Panc1 (cell line): ENCODE data around the gene MYT1. TPM values are rescaled to one million over a fixed set of nuclear protein-coding genes. Genes with fewer than 3 reads are reported as not detected.

Source experiments
- ATAC-seq: fragments of 200-7000 bp; cut with Tn5 transposase; 2 replicates; pipeline ENCODE4 v1.9.1; 2020; ENCODE audit warnings: mild to moderate bottlenecking, moderate library complexity
- BruUV-seq: library from RNA; stranded (reverse); fragments of 400-500 nt; replicated peaks from 2 replicates; lab custom pipeline; 2021; lab: Mats Ljungman, UMichigan
- CTCF ChIA-PET: fragments of 300-600 bp; sonication (Branson Sonifier 250); formaldehyde crosslinking; loops from one replicate; lab custom pipeline; 2022; ENCODE audit warnings: antibody characterized with exemption; lab: Charles Lee
- POLR2A ChIA-PET: fragments of 300-600 bp; sonication (Branson Sonifier 250); formaldehyde crosslinking; loops from one replicate; lab custom pipeline; 2022; ENCODE audit warnings: antibody characterized with exemption; lab: Charles Lee
- DNase-seq: peaks from one replicate; pipeline ENCODE4 v3.0.0-alpha.2; 2010; ENCODE audit warnings: low read depth, low spot score
- H3K27ac ChIP-seq: 2 replicates; pipeline ENCODE4 v1.5.1; 2011; ENCODE audit warnings: mild to moderate bottlenecking, low read length, inconsistent platforms
- H3K27me3 ChIP-seq: fragments of 200-500 bp; sonication (Bioruptor generic); 2 replicates; pipeline ENCODE4 v1.6.0; 2014; ENCODE audit warnings: low read length, inconsistent platforms; ENCODE audit not compliant: control insufficient read depth, insufficient read depth
- H3K36me3 ChIP-seq: fragments of 200-500 bp; sonication (Bioruptor generic); 2 replicates; pipeline ENCODE4 v1.5.1; 2014; ENCODE audit warnings: inconsistent platforms, mild to moderate bottlenecking, low read length, moderate library complexity; ENCODE audit not compliant: control insufficient read depth, insufficient read depth
- H3K4me1 ChIP-seq: 2 replicates; pipeline ENCODE4 v1.5.1; 2011; ENCODE audit warnings: inconsistent platforms, mild to moderate bottlenecking, low read length, moderate library complexity; ENCODE audit not compliant: control insufficient read depth, insufficient read depth
- H3K4me3 ChIP-seq, 2 experiments: 2 replicates each; pipeline ENCODE4 v1.5.1; 2011 to 2012; ENCODE audit warnings: low read depth in 2 of 2, low read length in 2 of 2, mild to moderate bottlenecking in 2 of 2, inconsistent platforms in 1 of 2, moderate library complexity in 1 of 2
- H3K9me3 ChIP-seq: fragments of 200-500 bp; sonication (Bioruptor generic); 2 replicates; pipeline ENCODE4 v1.5.1; 2014; ENCODE audit warnings: low read depth, mild to moderate bottlenecking, inconsistent platforms, low read length, moderate library complexity; ENCODE audit not compliant: control insufficient read depth, insufficient read depth
- POLR2AphosphoS5 ChIP-seq: IDR thresholded peaks from 2 replicates; pipeline ENCODE4 v1.6.1; 2012; ENCODE audit warnings: mild to moderate bottlenecking, low read depth, low read length, moderate library complexity
- SIN3A ChIP-seq: IDR thresholded peaks from 2 replicates; pipeline ENCODE4 v1.6.1; 2012; ENCODE audit warnings: low read depth, mild to moderate bottlenecking, low read length, moderate library complexity, borderline replicate concordance; ENCODE audit not compliant: insufficient read depth
- TCF7L2 ChIP-seq: IDR thresholded peaks from 2 replicates; pipeline ENCODE4 v1.6.1; 2011; ENCODE audit warnings: mild to moderate bottlenecking, low read depth, low read length, inconsistent platforms
- in situ Hi-C: cut with HindIII; loops from 2 replicates; pipeline ENCODE4 v1.10.0; 2016; ENCODE audit warnings: low sequenced_read_pairs, low pct_unique_long_range_greater_than_20kb
- intact Hi-C: fragments of 100-400 bp; cut with micrococcal nuclease; formaldehyde crosslinking; loops from one replicate; pipeline ENCODE4 v1.10.0; 2022; ENCODE audit not compliant: unreplicated experiment
- total RNA-seq: library from RNA; stranded (reverse); gene quantifications from one replicate; pipeline ENCODE4 v1.2.1, GENCODE V29; 2021; ENCODE audit not compliant: unreplicated experiment
- TF ChIP-seq, protein P1 (sequence below): fragments of 450-650 bp; IDR thresholded peaks from 2 replicates; pipeline ENCODE4 v1.5.1; 2017; ENCODE audit warnings: mild to moderate bottlenecking
- TF ChIP-seq, protein P2 (sequence below), 2 experiments: IDR thresholded peaks; 2 replicates each; pipeline ENCODE4 v1.6.1; 2011 to 2012; ENCODE audit warnings: low read depth in 2 of 2, control low read depth in 1 of 2, low read length in 1 of 2, mild to moderate bottlenecking in 1 of 2, moderate library complexity in 1 of 2; ENCODE audit not compliant: insufficient read depth in 1 of 2

MYT1 gene
- total RNA-seq, 1 experiment from 2014 or later = 0.41 TPM

DNA sequence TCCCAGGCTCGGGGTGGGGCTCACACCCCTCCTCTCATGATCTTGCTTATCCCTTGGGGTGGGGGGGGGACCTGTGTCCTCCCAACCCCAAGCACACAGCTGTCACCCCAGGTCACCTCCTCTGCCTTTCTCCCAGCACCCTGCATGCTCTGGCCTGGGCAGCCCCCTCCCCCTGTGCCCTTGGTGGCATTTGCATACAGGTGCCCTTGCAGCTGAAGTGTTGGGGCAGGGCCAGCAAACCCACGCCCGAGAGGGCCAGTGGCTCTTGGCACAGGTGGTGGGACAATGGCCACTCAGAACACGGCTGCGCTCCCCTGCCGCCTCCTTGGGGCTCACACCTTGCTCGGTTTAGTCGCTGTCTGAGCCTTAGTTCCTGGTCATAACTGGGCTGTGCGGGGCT lies 11.3 kb upstream of the MYT1 start:
- in situ Hi-C loops = no loop called here
- ATAC-seq = no peak
- POLR2A ChIA-PET = no interaction called here
- Histone ChIP-seq H3K27me3 (no peaks in the 10 kb centered on the region), H3K36me3 (no peaks in the 10 kb centered on the region), H3K4me1 (no peaks in the 10 kb centered on the region), H3K27ac (no peak overlapping the region), H3K4me3 (no peak overlapping the region), H3K9me3 (no peaks in the 10 kb centered on the region)
- intact Hi-C loops = no loop called here
- TF ChIP-seq TCF7L2 (no peak), POLR2AphosphoS5 (no peak), SIN3A (no peak)
- TF ChIP-seq, protein P1, sequence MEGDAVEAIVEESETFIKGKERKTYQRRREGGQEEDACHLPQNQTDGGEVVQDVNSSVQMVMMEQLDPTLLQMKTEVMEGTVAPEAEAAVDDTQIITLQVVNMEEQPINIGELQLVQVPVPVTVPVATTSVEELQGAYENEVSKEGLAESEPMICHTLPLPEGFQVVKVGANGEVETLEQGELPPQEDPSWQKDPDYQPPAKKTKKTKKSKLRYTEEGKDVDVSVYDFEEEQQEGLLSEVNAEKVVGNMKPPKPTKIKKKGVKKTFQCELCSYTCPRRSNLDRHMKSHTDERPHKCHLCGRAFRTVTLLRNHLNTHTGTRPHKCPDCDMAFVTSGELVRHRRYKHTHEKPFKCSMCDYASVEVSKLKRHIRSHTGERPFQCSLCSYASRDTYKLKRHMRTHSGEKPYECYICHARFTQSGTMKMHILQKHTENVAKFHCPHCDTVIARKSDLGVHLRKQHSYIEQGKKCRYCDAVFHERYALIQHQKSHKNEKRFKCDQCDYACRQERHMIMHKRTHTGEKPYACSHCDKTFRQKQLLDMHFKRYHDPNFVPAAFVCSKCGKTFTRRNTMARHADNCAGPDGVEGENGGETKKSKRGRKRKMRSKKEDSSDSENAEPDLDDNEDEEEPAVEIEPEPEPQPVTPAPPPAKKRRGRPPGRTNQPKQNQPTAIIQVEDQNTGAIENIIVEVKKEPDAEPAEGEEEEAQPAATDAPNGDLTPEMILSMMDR = no peak
- TF ChIP-seq, protein P2, sequence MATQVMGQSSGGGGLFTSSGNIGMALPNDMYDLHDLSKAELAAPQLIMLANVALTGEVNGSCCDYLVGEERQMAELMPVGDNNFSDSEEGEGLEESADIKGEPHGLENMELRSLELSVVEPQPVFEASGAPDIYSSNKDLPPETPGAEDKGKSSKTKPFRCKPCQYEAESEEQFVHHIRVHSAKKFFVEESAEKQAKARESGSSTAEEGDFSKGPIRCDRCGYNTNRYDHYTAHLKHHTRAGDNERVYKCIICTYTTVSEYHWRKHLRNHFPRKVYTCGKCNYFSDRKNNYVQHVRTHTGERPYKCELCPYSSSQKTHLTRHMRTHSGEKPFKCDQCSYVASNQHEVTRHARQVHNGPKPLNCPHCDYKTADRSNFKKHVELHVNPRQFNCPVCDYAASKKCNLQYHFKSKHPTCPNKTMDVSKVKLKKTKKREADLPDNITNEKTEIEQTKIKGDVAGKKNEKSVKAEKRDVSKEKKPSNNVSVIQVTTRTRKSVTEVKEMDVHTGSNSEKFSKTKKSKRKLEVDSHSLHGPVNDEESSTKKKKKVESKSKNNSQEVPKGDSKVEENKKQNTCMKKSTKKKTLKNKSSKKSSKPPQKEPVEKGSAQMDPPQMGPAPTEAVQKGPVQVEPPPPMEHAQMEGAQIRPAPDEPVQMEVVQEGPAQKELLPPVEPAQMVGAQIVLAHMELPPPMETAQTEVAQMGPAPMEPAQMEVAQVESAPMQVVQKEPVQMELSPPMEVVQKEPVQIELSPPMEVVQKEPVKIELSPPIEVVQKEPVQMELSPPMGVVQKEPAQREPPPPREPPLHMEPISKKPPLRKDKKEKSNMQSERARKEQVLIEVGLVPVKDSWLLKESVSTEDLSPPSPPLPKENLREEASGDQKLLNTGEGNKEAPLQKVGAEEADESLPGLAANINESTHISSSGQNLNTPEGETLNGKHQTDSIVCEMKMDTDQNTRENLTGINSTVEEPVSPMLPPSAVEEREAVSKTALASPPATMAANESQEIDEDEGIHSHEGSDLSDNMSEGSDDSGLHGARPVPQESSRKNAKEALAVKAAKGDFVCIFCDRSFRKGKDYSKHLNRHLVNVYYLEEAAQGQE (IDR thresholded peaks at IDR 0.05; ENCODE audit: insufficient read depth in 1 of 2, low read depth in 2 of 2, low read length in 1 of 2) = no peak
- CTCF ChIA-PET = no interaction called here
- DNase-seq = no peak
- no TSS peak for BruUV-seq

DNA sequence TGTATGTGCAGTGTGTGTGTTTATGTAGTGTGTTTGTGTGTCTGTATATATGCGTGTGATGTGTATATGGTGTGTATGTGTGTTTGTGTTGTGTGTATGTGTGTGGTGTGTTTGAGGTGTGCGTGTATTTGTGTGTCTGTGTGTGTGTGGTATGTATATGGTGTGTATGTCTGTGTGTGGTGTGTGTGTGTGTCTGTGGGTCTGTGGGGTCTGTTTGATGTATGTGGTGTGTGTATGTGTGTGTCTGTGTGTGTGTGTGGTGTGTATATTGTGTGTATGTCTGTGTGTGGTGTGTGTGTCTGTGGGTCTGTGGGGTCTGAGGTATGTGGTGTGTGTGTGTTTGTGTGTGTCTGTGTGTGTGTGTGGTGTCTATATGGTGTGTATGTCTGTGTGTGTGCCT lies 10.8 kb upstream of the MYT1 start:
- in situ Hi-C loops (no loop called here), intact Hi-C loops (no loop called here)

More for the DNA sequence above, 10.8 kb upstream of the MYT1 start:
- Histone ChIP-seq H3K4me1 (no peaks in the 10 kb centered on the region), H3K9me3 (no peaks in the 10 kb centered on the region), H3K36me3 (no peaks in the 10 kb centered on the region), H3K27me3 (no peaks in the 10 kb centered on the region), H3K27ac (no peak overlapping the region), H3K4me3 (no peak overlapping the region)
- no peak for ATAC-seq
- ChIA-PET POLR2A (no interaction called here), CTCF (no interaction called here)
- no TSS peak for BruUV-seq
- TF ChIP-seq, protein P1 = no peak
- TF ChIP-seq POLR2AphosphoS5 = no peak
- TF ChIP-seq, protein P2 (IDR thresholded peaks at IDR 0.05; ENCODE audit: insufficient read depth in 1 of 2, low read depth in 2 of 2, low read length in 1 of 2) = no peak
- no peak for TF ChIP-seq TCF7L2
- no peak for TF ChIP-seq SIN3A
- DNase-seq = no peak
